CD14-positive monocyte (primary cell): ENCODE data around the gene DERL3. TPM values are rescaled to one million over a fixed set of nuclear protein-coding genes. Genes with fewer than 3 reads are reported as not detected.

Experiments used
- DNase-seq, 3 donors: peaks; one replicate each; pipeline ENCODE4 v3.0.0-alpha.2; 2011 to 2022
- H2AFZ ChIP-seq: 2 replicates; pipeline ENCODE4 v1.6.0; 2012; ENCODE audit warnings: mild to moderate bottlenecking, low read depth, low read length, inconsistent platforms; ENCODE audit not compliant: insufficient read depth, poor library complexity, severe bottlenecking
- H3K27ac ChIP-seq, 2 donors: 1 replicate in 1 of 2; 2 replicates in 1 of 2; pipeline ENCODE4 v1.5.1; 2012 to 2013; ENCODE audit warnings: low read length in 2 of 2, control low read depth in 1 of 2, inconsistent platforms in 1 of 2, low read depth in 1 of 2, mild to moderate bottlenecking in 1 of 2
- H3K27me3 ChIP-seq, 2 donors: one replicate each; pipeline versions ENCODE4 v1.6.0 to v1.6.1; 2011 to 2013; ENCODE audit warnings: low read length in 2 of 2; ENCODE audit not compliant: control insufficient read depth in 2 of 2, insufficient read depth in 2 of 2
- H3K36me3 ChIP-seq, 2 donors: replicated peaks in 1 of 2; 1 replicate in 1 of 2; 2 replicates in 1 of 2; pipeline versions ENCODE4 v1.5.1 to v1.6.1; 2012 to 2013; ENCODE audit warnings: low read length in 2 of 2, control low read depth in 1 of 2, inconsistent platforms in 1 of 2, mild to moderate bottlenecking in 1 of 2; ENCODE audit not compliant: insufficient read depth in 2 of 2, control insufficient read depth in 1 of 2
- H3K4me1 ChIP-seq, 2 donors: 1 replicate in 1 of 2; 2 replicates in 1 of 2; pipeline versions ENCODE4 v1.5.1 to v1.6.1; 2012 to 2013; ENCODE audit warnings: low read length in 2 of 2, control low read depth in 1 of 2, inconsistent platforms in 1 of 2, mild to moderate bottlenecking in 1 of 2, moderate library complexity in 1 of 2; ENCODE audit not compliant: insufficient read depth in 2 of 2, control insufficient read depth in 1 of 2
- H3K4me2 ChIP-seq: replicated peaks from 2 replicates; pipeline ENCODE3; 2012; ENCODE audit warnings: low read length, moderate library complexity, mild to moderate bottlenecking; ENCODE audit not compliant: poor library complexity, severe bottlenecking; ENCODE audit errors: extremely low read depth
- H3K4me3 ChIP-seq, 3 experiments: fragments of 200-600 bp in 1 of 3; sonication (generic) in 1 of 3; replicated peaks in 1 of 3; 1 replicate in 2 of 3; 2 replicates in 1 of 3; pipeline ENCODE4 v1.5.1; 2011 to 2013; ENCODE audit warnings: low read length in 3 of 3, mild to moderate bottlenecking in 3 of 3, control low read depth in 2 of 3, low read depth in 2 of 3, inconsistent platforms in 1 of 3, moderate library complexity in 1 of 3
- H3K79me2 ChIP-seq: 2 replicates; pipeline ENCODE4 v1.6.0; 2012; ENCODE audit warnings: mild to moderate bottlenecking, control low read depth, inconsistent platforms, low read length, moderate library complexity; ENCODE audit not compliant: insufficient read depth
- H3K9ac ChIP-seq: 2 replicates; pipeline ENCODE4 v1.6.0; 2017; ENCODE audit warnings: low read length, mild to moderate bottlenecking; ENCODE audit not compliant: insufficient read depth, poor library complexity, severe bottlenecking
- H3K9me3 ChIP-seq, 2 donors: replicated peaks in 1 of 2; 1 replicate in 1 of 2; 2 replicates in 1 of 2; pipeline versions ENCODE4 v1.5.1 to v1.6.1; 2012 to 2013; ENCODE audit warnings: low read length in 2 of 2, control low read depth in 1 of 2; ENCODE audit not compliant: control insufficient read depth in 1 of 2, insufficient read depth in 1 of 2
- H4K20me1 ChIP-seq: 2 replicates; pipeline ENCODE4 v1.6.0; 2012; ENCODE audit warnings: mild to moderate bottlenecking, low read length, control low read depth, moderate library complexity; ENCODE audit not compliant: insufficient read depth
- H3K27ac Mint-ChIP-seq, 7 donors: one replicate each; pipeline ENCODE4 v1.8.0; 2020; ENCODE audit warnings: mild to moderate bottlenecking in 7 of 7, mixed read lengths in 7 of 7, moderate library complexity in 6 of 7, inconsistent platforms in 2 of 7
- H3K27me3 Mint-ChIP-seq, 3 donors: one replicate each; pipeline ENCODE4 v1.8.0; 2021 to 2022; ENCODE audit warnings: low read depth in 3 of 3, mild to moderate bottlenecking in 3 of 3, mixed read lengths in 3 of 3, moderate library complexity in 3 of 3, inconsistent platforms in 1 of 3
- H3K36me3 Mint-ChIP-seq, 2 donors: one replicate each; pipeline ENCODE4 v1.8.0; 2020; ENCODE audit warnings: mixed read lengths in 2 of 2, inconsistent platforms in 1 of 2, mild to moderate bottlenecking in 1 of 2
- H3K4me1 Mint-ChIP-seq: one replicate; pipeline ENCODE4 v1.8.0; 2020; ENCODE audit warnings: mild to moderate bottlenecking, mixed read lengths
- H3K4me3 Mint-ChIP-seq, 2 donors: one replicate each; pipeline ENCODE4 v1.8.0; 2020; ENCODE audit warnings: mild to moderate bottlenecking in 2 of 2, mixed read lengths in 2 of 2, moderate library complexity in 1 of 2
- H3K9me3 Mint-ChIP-seq, 7 donors: one replicate each; pipeline ENCODE4 v1.8.0; 2020 to 2022; ENCODE audit warnings: mixed read lengths in 7 of 7, mild to moderate bottlenecking in 6 of 7, moderate library complexity in 6 of 7, inconsistent platforms in 2 of 7
- WGBS: methylation state at CpG from one replicate; pipeline ENCODE4 v1.1.5; 2013; ENCODE audit warnings: missing lambda C conversion rate; ENCODE audit not compliant: insufficient coverage; 5-methylcytosine and 5-hydroxymethylcytosine counted together
- intact Hi-C, 2 donors: fragments of 100-400 bp; cut with micrococcal nuclease; formaldehyde crosslinking; loops; one replicate each; pipeline versions ENCODE4 v1.15.0 to v1.15.1; 2023
- polyA plus RNA-seq, 3 donors: library from polyadenylated mRNA; depleted of rRNA in 1 of 3; unstranded in 2 of 3; stranded (reverse) in 1 of 3; fragments of 300-500 nt in 2 of 3; fragments of >200 nt in 1 of 3; fragmentation: Illumina TruSeq in 2 of 3; gene quantifications; 1 replicate in 2 of 3; 2 replicates in 1 of 3; pipeline ENCODE4 v1.2.3, GENCODE V29; 2012 to 2021
- TF ChIP-seq, protein P1 (sequence below): fragments of 200-600 bp; IDR thresholded peaks from one replicate; pipeline ENCODE4 v1.8.0; 2022; ENCODE audit warnings: antibody characterized with exemption, mild to moderate bottlenecking

DERL3 gene
- polyA plus RNA-seq, 3 donors: 0.23 to 0.64 (median 0.28) TPM

GRCh38 chr22:23804781-23805291 lies 34.0 kb downstream of the DERL3 start:
- H3K27me3 Mint-ChIP-seq: peaks cover 0 to 2% (median 0%) of the 10 kb centered on the region in 3 donors
- intact Hi-C loops: no loop called here
- H3K9me3 ChIP-seq: no peaks in the 10 kb centered on the region
- H4K20me1 ChIP-seq: no peaks in the 10 kb centered on the region
- no peak for DNase-seq
- TF ChIP-seq, protein P1, sequence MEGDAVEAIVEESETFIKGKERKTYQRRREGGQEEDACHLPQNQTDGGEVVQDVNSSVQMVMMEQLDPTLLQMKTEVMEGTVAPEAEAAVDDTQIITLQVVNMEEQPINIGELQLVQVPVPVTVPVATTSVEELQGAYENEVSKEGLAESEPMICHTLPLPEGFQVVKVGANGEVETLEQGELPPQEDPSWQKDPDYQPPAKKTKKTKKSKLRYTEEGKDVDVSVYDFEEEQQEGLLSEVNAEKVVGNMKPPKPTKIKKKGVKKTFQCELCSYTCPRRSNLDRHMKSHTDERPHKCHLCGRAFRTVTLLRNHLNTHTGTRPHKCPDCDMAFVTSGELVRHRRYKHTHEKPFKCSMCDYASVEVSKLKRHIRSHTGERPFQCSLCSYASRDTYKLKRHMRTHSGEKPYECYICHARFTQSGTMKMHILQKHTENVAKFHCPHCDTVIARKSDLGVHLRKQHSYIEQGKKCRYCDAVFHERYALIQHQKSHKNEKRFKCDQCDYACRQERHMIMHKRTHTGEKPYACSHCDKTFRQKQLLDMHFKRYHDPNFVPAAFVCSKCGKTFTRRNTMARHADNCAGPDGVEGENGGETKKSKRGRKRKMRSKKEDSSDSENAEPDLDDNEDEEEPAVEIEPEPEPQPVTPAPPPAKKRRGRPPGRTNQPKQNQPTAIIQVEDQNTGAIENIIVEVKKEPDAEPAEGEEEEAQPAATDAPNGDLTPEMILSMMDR: no peak
- no peaks in the 10 kb centered on the region for H3K27me3 ChIP-seq
- peaks cover 69 to 99% of the 10 kb centered on the region in 2 donors for H3K36me3 Mint-ChIP-seq
- no peak overlapping the region for H3K9ac ChIP-seq
- peaks cover 77 to 85% of the 10 kb centered on the region in 2 donors for H3K36me3 ChIP-seq
- H3K4me2 ChIP-seq: no peak overlapping the region
- H2AFZ ChIP-seq: no peak overlapping the region
- H3K4me3 ChIP-seq: no peak overlapping the region
- no peaks in the 10 kb centered on the region for H3K4me1 ChIP-seq
- H3K27ac ChIP-seq: no peak overlapping the region
- 93% methylated on average over 9 of the region's 12 CpGs for WGBS
- no peak overlapping the region for H3K4me3 Mint-ChIP-seq
- peak overlapping the region in 1 of 7 donors; percentile 57 for H3K27ac Mint-ChIP-seq
- no peaks in the 10 kb centered on the region for H3K79me2 ChIP-seq
- H3K9me3 Mint-ChIP-seq: no peaks in the 10 kb centered on the region
- no peaks in the 10 kb centered on the region for H3K4me1 Mint-ChIP-seq

DNA sequence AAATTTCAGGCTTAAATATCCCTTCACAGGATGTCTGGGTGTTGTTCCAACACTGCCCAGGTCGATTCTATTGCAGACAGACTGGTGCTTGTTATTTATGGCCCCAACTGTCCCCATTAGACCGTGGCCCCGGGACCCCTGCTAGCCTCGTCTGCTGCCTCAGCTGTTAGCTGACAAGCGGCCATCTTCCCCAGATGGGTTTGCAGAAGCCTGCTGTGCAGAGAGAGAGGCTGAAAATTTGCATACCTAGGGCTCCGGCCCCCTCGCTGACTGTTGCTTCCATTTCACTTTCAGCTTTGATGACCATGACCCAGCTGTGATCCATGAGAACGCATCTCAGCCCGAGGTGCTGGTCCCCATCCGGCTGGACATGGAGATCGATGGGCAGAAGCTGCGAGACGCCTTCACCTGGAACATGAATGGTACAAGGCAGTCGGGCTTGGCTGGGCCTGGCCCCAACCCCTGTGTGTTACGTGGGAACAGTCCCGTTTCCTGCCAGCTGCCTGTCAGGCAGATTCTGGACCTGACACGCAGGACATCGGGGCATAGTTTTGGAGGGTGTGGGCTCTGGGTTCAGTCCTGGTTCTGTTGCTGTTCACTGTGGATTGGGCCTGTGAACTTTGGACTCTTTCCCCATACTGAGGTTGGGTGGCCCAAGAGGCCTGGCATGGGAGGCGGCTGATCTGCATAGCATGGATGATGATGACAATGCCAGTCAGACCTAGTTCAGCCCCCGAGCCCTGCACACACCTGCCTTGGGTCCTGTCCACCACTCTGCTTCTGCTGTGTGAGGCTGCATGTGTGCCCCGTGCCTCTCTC lies 35.6 kb downstream of the DERL3 start:
- peaks cover 78 to 95% of the 10 kb centered on the region in 2 donors for H3K36me3 ChIP-seq
- H2AFZ ChIP-seq: no peak overlapping the region
- Mint-ChIP-seq H3K27ac (peak overlapping the region in 3 of 7 donors; percentile 14 to 69 (median 28)), H3K27me3 (peaks cover 0 to 2% (median 0%) of the 10 kb centered on the region in 3 donors), H3K9me3 (no peaks in the 10 kb centered on the region), H3K4me1 (no peaks in the 10 kb centered on the region), H3K36me3 (peaks cover 76 to 100% of the 10 kb centered on the region in 2 donors), H3K4me3 (no peak overlapping the region)
- TF ChIP-seq, protein P1: no peak
- no peak overlapping the region for H3K4me3 ChIP-seq
- intact Hi-C loops: no loop called here
- no peaks in the 10 kb centered on the region for H3K4me1 ChIP-seq
- WGBS: 89% methylated on average over 19 of the region's 21 CpGs
- H4K20me1 ChIP-seq: no peaks in the 10 kb centered on the region
- H3K27me3 ChIP-seq: no peaks in the 10 kb centered on the region
- no peak overlapping the region for H3K4me2 ChIP-seq
- H3K79me2 ChIP-seq: no peaks in the 10 kb centered on the region
- no peaks in the 10 kb centered on the region for H3K9me3 ChIP-seq
- no peak for DNase-seq
- H3K27ac ChIP-seq: no peak overlapping the region
- no peak overlapping the region for H3K9ac ChIP-seq
